Occipital lobe (tissue), 2 donors: ENCODE measurements around the gene TGFBRAP1. TPM values are rescaled to one million over a fixed set of nuclear protein-coding genes. Genes with fewer than 3 reads are reported as not detected.
"Not testable (repeated sequence)": the region's sequence is repeated elsewhere in the genome, so short reads cannot be mapped to it uniquely, and the experiment has no call there.

Experiments used
- DNase-seq: peaks from one replicate; lab custom pipeline; 2025; lab: John Stamatoyannopoulos, UW
- total RNA-seq: library from RNA; depleted of rRNA; stranded (reverse); fragments of >200 nt; gene quantifications from one replicate; pipeline ENCODE4 v1.2.3, GENCODE V29; 2014

TGFBRAP1 gene
- total RNA-seq, 1 donor from 2014 or later, result 25.0 TPM

GRCh38 chr2:105361102-105361889, 31.8 kb upstream of the TGFBRAP1 start:
- no peak for DNase-seq

- DNase-seq, result no peak
These were observed 29.1 kb upstream of the TGFBRAP1 start for GRCh38 chr2:105358593-105358992.

DNA sequence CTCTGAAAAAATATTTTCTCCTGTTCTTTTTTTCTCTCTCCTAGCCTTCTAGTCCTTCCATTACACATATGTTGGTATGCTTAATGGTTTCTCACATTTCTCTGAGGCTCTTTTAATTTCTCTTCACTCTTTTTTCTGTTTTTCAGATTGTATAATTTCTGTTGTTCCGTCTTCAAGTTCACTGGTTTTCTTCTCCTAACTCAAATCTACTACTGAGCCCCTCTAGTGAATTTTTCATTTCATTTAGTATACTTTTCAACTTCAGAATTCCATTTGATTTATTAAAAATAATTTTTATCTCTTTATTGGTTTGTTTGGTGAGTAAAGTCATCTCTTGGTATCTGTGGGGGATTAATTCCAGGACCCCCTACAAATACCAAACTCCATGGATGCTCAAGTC, 27.6 kb upstream of the TGFBRAP1 start:
- no peak for DNase-seq

- DNase-seq, result no peak
These were observed 15.3 kb upstream of the TGFBRAP1 start for GRCh38 chr2:105344704-105345345.

DNA sequence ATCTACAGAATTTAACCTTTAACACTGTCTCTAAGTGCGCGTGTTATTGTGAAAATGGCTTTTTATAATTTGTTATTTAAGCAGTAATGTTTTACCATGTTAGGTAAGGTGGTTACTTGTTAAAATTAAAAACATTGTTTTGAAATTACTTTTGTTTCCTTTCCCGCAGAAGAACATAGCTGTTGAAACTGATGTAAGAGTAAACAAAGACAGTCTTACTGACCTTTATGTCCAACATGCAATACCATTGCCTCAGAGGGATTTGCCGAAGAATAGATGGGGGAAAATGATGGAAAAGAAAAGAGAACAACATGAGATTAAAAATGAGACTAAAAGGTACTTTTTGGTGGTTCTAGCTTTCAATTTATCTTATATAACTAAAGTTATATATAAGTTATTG, 9.9 kb upstream of the TGFBRAP1 start:
- DNase-seq, result no peak

GRCh38 chr2:105338020-105338385, 8.5 kb upstream of the TGFBRAP1 start:
- no peak for DNase-seq

- peak; percentile 88 for DNase-seq
These were observed 7.8 kb upstream of the TGFBRAP1 start, which contains the start of gene C2orf49 for GRCh38 chr2:105337122-105338019. Gene C2orf49, plus strand, starts transcription at chr2:105337540. Its CDS starts 48 bp downstream, at chr2:105337588.

DNA sequence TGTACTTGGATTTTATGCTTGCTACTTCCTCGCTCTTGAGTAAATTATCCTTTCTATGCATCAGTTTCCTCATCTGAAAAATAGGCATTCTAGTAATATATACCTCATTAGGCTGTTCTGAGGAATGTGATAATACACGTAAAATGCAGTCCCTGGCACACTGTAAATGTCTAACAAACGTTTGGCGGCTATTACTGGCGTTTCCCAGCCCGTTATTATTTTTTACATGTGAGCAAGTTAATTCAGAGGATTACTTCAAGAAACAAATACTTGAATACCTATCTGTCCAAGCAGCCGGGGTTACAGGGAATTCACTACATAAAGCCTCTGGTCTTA, 7.2 kb upstream of the TGFBRAP1 start:
- no peak for DNase-seq

- no peak for DNase-seq
These were observed 5.9 kb upstream of the TGFBRAP1 start for GRCh38 chr2:105335469-105335868.

DNA sequence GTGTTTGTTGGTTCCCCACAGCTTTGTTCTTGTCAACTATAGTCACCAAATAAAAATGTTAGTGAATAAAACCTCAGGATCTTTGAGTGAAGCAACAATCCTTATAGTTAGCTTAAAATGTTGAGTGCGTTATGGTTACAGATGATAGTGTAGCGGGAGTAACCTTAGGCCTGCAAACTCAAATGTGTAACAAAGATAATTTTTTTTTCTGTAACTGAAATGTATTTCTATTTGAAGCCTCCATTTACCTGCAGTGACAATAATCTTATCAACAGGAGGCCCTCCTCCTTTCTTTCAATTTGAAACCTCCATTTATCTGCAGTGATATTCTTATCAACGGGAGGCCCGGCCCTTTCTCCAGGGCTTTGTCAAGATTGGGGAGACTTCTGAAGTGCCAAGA, 4.7 kb upstream of the TGFBRAP1 start:
- DNase-seq, result no peak

- no peak for DNase-seq
These were observed 1.3 kb upstream of the TGFBRAP1 start for GRCh38 chr2:105330681-105331375.

DNA sequence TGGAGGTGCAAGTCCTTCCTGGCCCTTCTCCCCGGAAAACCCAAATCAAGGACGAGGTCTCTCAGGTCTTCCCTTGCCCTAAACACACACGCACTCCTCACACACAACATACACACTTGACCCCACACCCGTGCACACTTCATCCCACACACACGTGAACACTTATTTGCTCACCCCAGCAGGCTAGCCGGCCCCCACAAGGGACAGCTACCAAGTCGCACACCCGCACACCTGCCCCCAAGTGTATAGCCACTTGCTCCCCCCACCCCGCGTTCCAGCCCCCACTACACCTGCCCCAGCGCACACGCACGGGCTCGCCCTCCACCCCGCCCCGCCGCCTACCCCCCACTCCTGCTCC, 359 bp downstream of the TGFBRAP1 start:
- no peak for DNase-seq

DNA sequence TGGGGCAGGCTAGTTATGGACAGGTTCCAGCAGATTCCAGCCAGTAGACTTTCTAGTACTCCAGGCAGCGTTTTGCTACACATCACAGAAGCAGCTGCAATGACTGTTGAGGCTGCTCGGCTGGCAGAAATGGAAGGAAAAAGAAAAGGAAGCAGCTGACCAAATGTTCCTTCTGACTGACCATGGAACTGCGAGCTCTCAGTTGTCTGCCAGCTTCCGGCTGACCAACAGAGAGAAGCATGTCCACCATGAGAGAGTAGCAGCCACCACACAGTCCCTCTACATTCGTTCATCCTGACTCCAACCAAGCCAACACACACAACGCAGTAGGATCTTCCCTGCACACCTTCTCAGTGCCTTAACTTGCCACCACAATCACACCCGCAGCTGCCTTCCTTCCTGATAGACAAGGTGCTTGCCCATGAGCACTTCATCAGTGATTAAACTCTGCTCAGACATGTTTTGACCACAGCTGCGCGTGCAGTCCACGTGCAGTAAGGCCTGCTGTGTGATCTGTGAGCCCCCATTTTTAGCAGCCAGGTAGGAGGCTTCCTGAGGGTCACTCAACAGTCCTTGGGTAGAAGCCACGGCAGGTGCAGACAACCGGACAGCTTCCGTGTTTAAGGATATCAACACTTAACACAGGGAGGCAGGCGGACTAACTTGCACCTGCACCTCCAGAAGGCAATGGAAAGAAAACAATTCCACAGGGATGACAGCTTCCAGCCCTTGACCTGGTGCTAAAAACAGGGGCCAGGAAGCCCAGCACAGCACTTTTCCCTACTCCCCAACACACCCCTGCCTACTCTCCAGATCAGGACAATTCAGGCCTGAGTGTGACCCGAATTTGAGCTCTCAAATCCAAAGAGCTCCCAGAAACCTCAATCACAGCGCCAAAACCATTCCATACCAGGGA, 996 bp downstream of the TGFBRAP1 start:
- DNase-seq, result no peak

DNA sequence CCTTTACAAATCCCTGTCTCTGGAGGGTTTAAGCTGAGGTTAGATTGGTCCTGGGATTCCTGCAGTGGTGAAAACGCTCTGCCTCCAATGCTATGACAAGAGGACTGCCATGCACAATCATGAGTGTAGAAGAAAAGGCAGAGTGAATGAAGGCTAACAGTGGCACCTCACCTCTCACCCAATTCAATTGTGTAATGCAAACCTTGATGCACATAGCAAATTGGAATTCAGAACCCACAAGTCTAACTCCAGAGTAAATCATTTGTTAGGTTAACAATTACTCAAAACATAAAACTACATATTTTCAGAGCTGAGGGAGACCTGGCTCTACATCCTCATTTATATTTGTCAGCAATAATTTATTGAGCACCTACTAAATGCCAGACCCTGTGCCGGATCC, 1.8 kb downstream of the TGFBRAP1 start:
- no peak for DNase-seq

DNA sequence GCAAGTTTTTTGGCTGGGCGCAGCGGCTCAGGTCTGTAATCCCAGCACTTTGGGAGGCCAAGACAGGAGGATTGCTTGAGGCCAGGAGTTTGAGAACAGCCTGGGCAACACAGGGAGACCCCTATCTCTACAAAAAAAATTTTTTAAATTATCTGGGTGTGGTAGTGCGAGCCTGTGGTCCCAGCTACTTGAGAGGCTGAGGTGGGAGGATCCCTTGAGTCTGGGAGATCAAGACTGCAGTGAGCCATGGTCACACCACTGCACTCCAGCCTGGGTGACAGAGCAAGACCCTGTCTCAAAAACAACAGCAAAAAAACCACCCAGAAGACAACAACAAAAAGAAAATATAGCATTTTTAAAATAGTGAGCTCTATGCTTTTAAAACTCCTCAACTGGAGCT, 2.3 kb downstream of the TGFBRAP1 start:
- not testable (repeated sequence) for DNase-seq

- DNase-seq, result no peak
These were observed 4.1 kb downstream of the TGFBRAP1 start for GRCh38 chr2:105325389-105325963.

GRCh38 chr2:105324732-105325131, 4.8 kb downstream of the TGFBRAP1 start:
- DNase-seq, result no peak

DNA sequence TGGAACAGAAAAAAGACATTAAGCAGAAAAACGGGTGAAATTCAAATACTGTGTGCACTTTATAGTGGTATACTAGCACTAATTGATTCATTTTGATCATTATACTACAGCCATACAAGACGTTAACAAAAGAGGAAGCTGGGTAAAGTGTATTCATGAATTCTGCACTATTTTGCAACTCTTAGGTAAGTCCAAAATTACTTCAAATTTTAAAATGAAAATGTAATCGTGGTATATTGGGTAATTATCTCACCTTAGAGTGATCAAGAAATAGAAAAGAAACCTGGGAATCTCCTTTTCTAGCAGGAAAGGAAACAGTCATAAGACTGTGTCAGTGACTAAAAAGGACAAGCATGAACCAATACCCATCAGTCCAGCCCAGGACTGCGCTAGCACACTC, 5.4 kb downstream of the TGFBRAP1 start:
- no peak for DNase-seq

GRCh38 chr2:105323111-105323510, 6.4 kb downstream of the TGFBRAP1 start:
- no peak for DNase-seq
